ENCODE results near the gene SEC24C. TPM values are rescaled to one million over a fixed set of nuclear protein-coding genes. Genes with fewer than 3 reads are reported as not detected.

The SEC24C gene
- polyA plus RNA-seq, 6 donors from 2014 or later = 20.3 to 39.4 (median 28.2) TPM

- Mint-ChIP-seq H3K36me3 (peaks cover 0 to 7% of the 10 kb centered on the region in 2 donors), H3K27me3 (no peaks in the 10 kb centered on the region), H3K9me3 (no peaks in the 10 kb centered on the region), H3K4me3 (no peak overlapping the region), H3K27ac (peak overlapping the region in 3 of 6 donors; percentile 32 to 80 (median 62)), H3K4me1 (peaks cover 0 to 10% (median 3%) of the 10 kb centered on the region in 3 donors)
- ATAC-seq (ENCODE audit: low read depth in 2 of 2) = no peak
- no peak for DNase-seq
Observed at GRCh38 chr10:73797324-73798025, 53.3 kb downstream of the SEC24C start.

- Mint-ChIP-seq H3K27me3 (no peaks in the 10 kb centered on the region), H3K4me3 (peak overlapping the region in 1 of 8 donors; percentile 47), H3K36me3 (peaks cover 0 to 10% of the 10 kb centered on the region in 2 donors), H3K27ac (peak overlapping the region in 3 of 6 donors; percentile 32 to 80 (median 66)), H3K9me3 (no peaks in the 10 kb centered on the region), H3K4me1 (peaks cover 3 to 10% (median 3%) of the 10 kb centered on the region in 3 donors)
- no peak for ATAC-seq (ENCODE audit: low read depth in 2 of 2)
- DNase-seq = no peak
Observed at GRCh38 chr10:73798087-73798486, 53.9 kb downstream of the SEC24C start.

- H3K36me3 Mint-ChIP-seq = peaks cover 7 to 16% of the 10 kb centered on the region in 2 donors
- DNase-seq = no peak
- peak in 1 of 2 donors; percentile 14 for ATAC-seq (ENCODE audit: low read depth in 2 of 2)
Observed at GRCh38 chr10:73798927-73799560, 54.9 kb downstream of the SEC24C start.

GRCh38 chr10:73799899-73800559 is 55.9 kb downstream of the SEC24C start:
- no peak overlapping the region for H3K4me3 Mint-ChIP-seq
- ATAC-seq (ENCODE audit: low read depth in 2 of 2) (peak in 1 of 2 donors; percentile 11), DNase-seq (no peak)
- H3K27me3 Mint-ChIP-seq = no peaks in the 10 kb centered on the region
- no peaks in the 10 kb centered on the region for H3K9me3 Mint-ChIP-seq
- H3K4me1 Mint-ChIP-seq = peaks cover 10 to 22% (median 17%) of the 10 kb centered on the region in 3 donors
- H3K36me3 Mint-ChIP-seq = peaks cover 7 to 16% of the 10 kb centered on the region in 2 donors
- H3K27ac Mint-ChIP-seq = peak overlapping the region in 3 of 6 donors; percentile 31 to 92 (median 81)

More at GRCh38 chr10:73798927-73799560, 54.9 kb downstream of the SEC24C start:
- peak overlapping the region in 1 of 8 donors; percentile 29 for H3K4me3 Mint-ChIP-seq
- H3K27me3 Mint-ChIP-seq = no peaks in the 10 kb centered on the region
- H3K27ac Mint-ChIP-seq = peak overlapping the region in 3 of 6 donors; percentile 42 to 81 (median 60)
- no peaks in the 10 kb centered on the region for H3K9me3 Mint-ChIP-seq
- peaks cover 10 to 19% (median 13%) of the 10 kb centered on the region in 3 donors for H3K4me1 Mint-ChIP-seq

GRCh38 chr10:73800560-73801252 is 56.5 kb downstream of the SEC24C start:
- peaks cover 10 to 22% (median 21%) of the 10 kb centered on the region in 3 donors for H3K4me1 Mint-ChIP-seq
- peaks cover 7 to 19% of the 10 kb centered on the region in 2 donors for H3K36me3 Mint-ChIP-seq
- ATAC-seq (ENCODE audit: low read depth in 2 of 2) (no peak), DNase-seq (no peak)
- H3K9me3 Mint-ChIP-seq = no peaks in the 10 kb centered on the region
- no peak overlapping the region for H3K4me3 Mint-ChIP-seq
- no peaks in the 10 kb centered on the region for H3K27me3 Mint-ChIP-seq
- H3K27ac Mint-ChIP-seq = peak overlapping the region in 1 of 6 donors; percentile 92

- Mint-ChIP-seq H3K36me3 (peaks cover 7 to 24% of the 10 kb centered on the region in 2 donors), H3K4me1 (peaks cover 11 to 26% (median 24%) of the 10 kb centered on the region in 3 donors), H3K4me3 (no peak overlapping the region), H3K9me3 (no peaks in the 10 kb centered on the region), H3K27ac (no peak overlapping the region), H3K27me3 (no peaks in the 10 kb centered on the region)
- ATAC-seq (ENCODE audit: low read depth in 2 of 2) (no peak), DNase-seq (no peak)
Observed at GRCh38 chr10:73801253-73801590, 57.0 kb downstream of the SEC24C start.

- peaks cover 7 to 36% of the 10 kb centered on the region in 2 donors for H3K36me3 Mint-ChIP-seq
- H3K4me3 Mint-ChIP-seq = no peak overlapping the region
- no peaks in the 10 kb centered on the region for H3K27me3 Mint-ChIP-seq
- no peaks in the 10 kb centered on the region for H3K9me3 Mint-ChIP-seq
- no peak for DNase-seq
- ATAC-seq (ENCODE audit: low read depth in 2 of 2) = no peak
- H3K4me1 Mint-ChIP-seq = peaks cover 21 to 36% (median 35%) of the 10 kb centered on the region in 3 donors
- H3K27ac Mint-ChIP-seq = peak overlapping the region; percentile 18 to 88 (median 67)
Observed at GRCh38 chr10:73802276-73802991, 58.3 kb downstream of the SEC24C start.

- H3K9me3 Mint-ChIP-seq = no peaks in the 10 kb centered on the region
- DNase-seq = no peak
- peak; percentile 59 to 65 for ATAC-seq (ENCODE audit: low read depth in 2 of 2)
- no peaks in the 10 kb centered on the region for H3K27me3 Mint-ChIP-seq
- H3K4me1 Mint-ChIP-seq = peaks cover 23 to 45% (median 32%) of the 10 kb centered on the region in 3 donors
- peak overlapping the region in 1 of 8 donors; percentile 54 for H3K4me3 Mint-ChIP-seq
- peaks cover 7 to 40% of the 10 kb centered on the region in 2 donors for H3K36me3 Mint-ChIP-seq
- peak overlapping the region; percentile 6 to 94 (median 53) for H3K27ac Mint-ChIP-seq
Observed at GRCh38 chr10:73803680-73804286, 59.6 kb downstream of the SEC24C start.

GRCh38 chr10:73806176-73806950 is 62.2 kb downstream of the SEC24C start:
- ATAC-seq (ENCODE audit: low read depth in 2 of 2) (no peak), DNase-seq (no peak)
- Mint-ChIP-seq H3K27me3 (no peaks in the 10 kb centered on the region), H3K9me3 (no peaks in the 10 kb centered on the region), H3K4me1 (peaks cover 29 to 61% (median 41%) of the 10 kb centered on the region in 3 donors), H3K4me3 (no peak overlapping the region), H3K27ac (peak overlapping the region in 2 of 6 donors; percentile 55 to 91), H3K36me3 (peaks cover 7 to 40% of the 10 kb centered on the region in 2 donors)

- DNase-seq = no peak
- H3K36me3 Mint-ChIP-seq = peaks cover 7 to 40% of the 10 kb centered on the region in 2 donors
- H3K27ac Mint-ChIP-seq = peak overlapping the region in 1 of 6 donors; percentile 22
- H3K4me3 Mint-ChIP-seq = no peak overlapping the region
- peaks cover 29 to 61% (median 41%) of the 10 kb centered on the region in 3 donors for H3K4me1 Mint-ChIP-seq
- H3K27me3 Mint-ChIP-seq = no peaks in the 10 kb centered on the region
- peaks cover 0 to under 1% (median 0%) of the 10 kb centered on the region in 7 donors for H3K9me3 Mint-ChIP-seq
- ATAC-seq (ENCODE audit: low read depth in 2 of 2) = no peak
Observed at GRCh38 chr10:73807471-73807870, 63.3 kb downstream of the SEC24C start.

- Mint-ChIP-seq H3K9me3 (peaks cover 0 to 2% (median 0%) of the 10 kb centered on the region in 7 donors), H3K27me3 (no peaks in the 10 kb centered on the region), H3K27ac (peak overlapping the region in 1 of 6 donors; percentile 72), H3K4me3 (peak overlapping the region in 3 of 8 donors; percentile 61 to 85 (median 74)), H3K36me3 (peaks cover 7 to 32% of the 10 kb centered on the region in 2 donors), H3K4me1 (peaks cover 29 to 61% (median 47%) of the 10 kb centered on the region in 3 donors)
- ATAC-seq (ENCODE audit: low read depth in 2 of 2) (no peak), DNase-seq (no peak)
Observed at GRCh38 chr10:73808021-73808815, 64.0 kb downstream of the SEC24C start.

Measured in naive B cell (primary cell).